Endothelial cell of umbilical vein (primary cell): ENCODE data around the gene GHITM.
"Not testable (repeated sequence)": the region's sequence is repeated elsewhere in the genome, so short reads cannot be mapped to it uniquely, and the experiment has no call there.

Experiments used
- CTCF ChIP-seq, 2 donors: IDR thresholded peaks; 1 replicate in 1 of 2; 2 replicates in 1 of 2; pipeline ENCODE4 v1.5.1; 2011; ENCODE audit warnings: low read length in 2 of 2, mild to moderate bottlenecking in 2 of 2, moderate library complexity in 2 of 2, control low read depth in 1 of 2, inconsistent platforms in 1 of 2, low read depth in 1 of 2; ENCODE audit not compliant: insufficient read depth in 1 of 2; ENCODE audit errors: extremely low read depth in 1 of 2
- EZH2 ChIP-seq: IDR thresholded peaks from 2 replicates; pipeline ENCODE4 v1.6.1; 2012; ENCODE audit warnings: borderline replicate concordance, low read depth, mild to moderate bottlenecking, moderate library complexity, low read length, inconsistent platforms; ENCODE audit not compliant: severe bottlenecking
- FOS ChIP-seq: IDR thresholded peaks from 2 replicates; pipeline ENCODE4 v1.6.1; 2011; ENCODE audit warnings: mild to moderate bottlenecking, low read length, moderate library complexity, borderline replicate concordance; ENCODE audit not compliant: insufficient read depth
- JUN ChIP-seq: IDR thresholded peaks from 2 replicates; pipeline ENCODE4 v1.6.1; 2011; ENCODE audit warnings: borderline replicate concordance, low read depth; ENCODE audit not compliant: insufficient read length, insufficient read depth
- MAX ChIP-seq: IDR thresholded peaks from 2 replicates; pipeline ENCODE4 v1.6.1; 2011; ENCODE audit not compliant: insufficient read depth, insufficient read length
- MYC ChIP-seq: IDR thresholded peaks from one replicate; pipeline ENCODE4 v1.6.1; 2011; ENCODE audit warnings: mild to moderate bottlenecking, low read depth, low read length
- POLR2A ChIP-seq: IDR thresholded peaks from 2 replicates; pipeline ENCODE4 v1.6.1; 2012; ENCODE audit warnings: low read depth, mild to moderate bottlenecking, control low read depth, low read length
- POLR2AphosphoS5 ChIP-seq: IDR thresholded peaks from 2 replicates; pipeline ENCODE4 v1.6.1; 2012; ENCODE audit warnings: low read depth, mild to moderate bottlenecking, control low read depth, low read length, moderate library complexity; ENCODE audit not compliant: insufficient read depth

GRCh38 chr10:84171700-84172466 is 32.6 kb downstream of the GHITM start:
- TF ChIP-seq POLR2AphosphoS5; CTCF (IDR thresholded peaks at IDR 0.05; ENCODE audit: extremely low read depth in 1 of 2, insufficient read depth in 1 of 2, low read depth in 1 of 2, low read length in 2 of 2); POLR2A; EZH2; FOS; MAX; MYC; JUN: not testable (repeated sequence)
